Central memory CD8-positive, alpha-beta T cell (primary cell): Measurements from ENCODE around the gene KLHL21.
A peak's percentile ranks its signal among the peaks of the same experiment; 100 is the strongest.
"Not testable (repeated sequence)": the region's sequence is repeated elsewhere in the genome, so short reads cannot be mapped to it uniquely, and the experiment has no call there.

Experiments
- ATAC-seq: fragments of 150-1000 bp; cut with Tn5 transposase; replicated peaks from 2 replicates; pipeline ENCODE4 v1.10.0; 2022; ENCODE audit warnings: mild to moderate bottlenecking, moderate FRiP score, moderate number of reproducible peaks; ENCODE audit not compliant: poor library complexity, severe bottlenecking; ENCODE audit errors: extremely low read depth
- DNase-seq, 2 donors: peaks; one replicate each; pipeline ENCODE4 v3.0.0; 2021; ENCODE audit warnings: low spot score in 2 of 2
- H3K27ac Mint-ChIP-seq: one replicate; pipeline ENCODE4 v1.8.0; 2022; ENCODE audit warnings: low read depth, mild to moderate bottlenecking, moderate library complexity, mixed read lengths
- H3K27me3 Mint-ChIP-seq: one replicate; pipeline ENCODE4 v1.8.0; 2022; ENCODE audit warnings: mixed read lengths
- H3K36me3 Mint-ChIP-seq: one replicate; pipeline ENCODE4 v1.8.0; 2022; ENCODE audit warnings: mild to moderate bottlenecking, moderate library complexity, mixed read lengths; ENCODE audit not compliant: insufficient read depth
- H3K4me1 Mint-ChIP-seq: one replicate; pipeline ENCODE4 v1.8.0; 2022; ENCODE audit warnings: mixed read lengths
- H3K4me3 Mint-ChIP-seq: one replicate; pipeline ENCODE4 v1.8.0; 2022; ENCODE audit warnings: mild to moderate bottlenecking, moderate library complexity, mixed read lengths
- H3K9me3 Mint-ChIP-seq: one replicate; pipeline ENCODE4 v1.8.0; 2022; ENCODE audit warnings: mixed read lengths

KLHL21 gene

DNA sequence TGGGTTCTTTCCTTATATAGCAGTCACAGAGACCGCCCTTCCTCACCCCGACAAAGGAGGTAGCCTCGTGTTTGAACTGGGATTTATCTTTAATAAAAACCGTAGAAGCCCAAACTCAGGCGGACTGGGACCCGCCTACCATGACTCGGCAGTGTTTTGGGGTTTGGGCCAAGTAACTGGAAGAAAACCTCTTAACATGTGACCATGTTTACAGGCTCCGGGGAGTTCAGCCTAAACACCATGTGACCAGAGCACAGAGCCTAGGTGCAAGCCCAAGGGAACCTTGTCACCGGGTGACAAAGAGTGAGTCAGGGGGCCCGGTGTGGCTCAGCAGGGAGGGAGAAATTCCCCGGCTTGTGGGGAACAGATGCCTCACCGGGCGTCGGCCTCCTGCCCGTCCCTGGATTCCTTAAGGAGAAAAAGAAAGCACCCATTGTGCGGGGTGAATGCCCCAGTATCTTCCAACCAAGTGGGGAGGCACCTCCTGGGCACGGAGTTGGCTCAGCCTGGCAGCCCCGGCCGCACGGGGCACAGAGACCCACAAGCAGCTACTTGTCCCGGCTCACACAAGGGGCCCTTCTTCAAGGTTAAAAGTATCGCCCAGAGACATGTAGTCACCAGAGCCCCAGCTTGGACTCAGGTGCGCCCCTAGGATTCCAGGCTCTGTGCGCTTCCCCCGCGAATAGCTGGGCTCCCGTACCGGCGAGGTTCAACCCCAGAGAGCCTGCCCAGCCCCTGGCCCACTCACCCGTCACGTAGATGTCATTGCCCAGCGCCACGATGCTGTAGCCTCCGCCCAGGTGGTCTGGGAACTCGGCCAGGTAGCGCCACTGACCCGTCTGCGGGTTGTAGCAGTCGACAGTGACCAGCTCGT, 1.4 kb downstream of the KLHL21 start:
- H3K4me1 Mint-ChIP-seq: peaks cover 24% of the 10 kb centered on the region
- H3K4me3 Mint-ChIP-seq: peak overlapping the region; percentile 97
- ATAC-seq: peak; percentile 45
- peak overlapping the region; percentile 93 for H3K27ac Mint-ChIP-seq
- H3K9me3 Mint-ChIP-seq: no peaks in the 10 kb centered on the region
- DNase-seq: peak in 1 of 2 donors; percentile 58
- H3K27me3 Mint-ChIP-seq: no peaks in the 10 kb centered on the region
- H3K36me3 Mint-ChIP-seq: peaks cover 39% of the 10 kb centered on the region

DNA sequence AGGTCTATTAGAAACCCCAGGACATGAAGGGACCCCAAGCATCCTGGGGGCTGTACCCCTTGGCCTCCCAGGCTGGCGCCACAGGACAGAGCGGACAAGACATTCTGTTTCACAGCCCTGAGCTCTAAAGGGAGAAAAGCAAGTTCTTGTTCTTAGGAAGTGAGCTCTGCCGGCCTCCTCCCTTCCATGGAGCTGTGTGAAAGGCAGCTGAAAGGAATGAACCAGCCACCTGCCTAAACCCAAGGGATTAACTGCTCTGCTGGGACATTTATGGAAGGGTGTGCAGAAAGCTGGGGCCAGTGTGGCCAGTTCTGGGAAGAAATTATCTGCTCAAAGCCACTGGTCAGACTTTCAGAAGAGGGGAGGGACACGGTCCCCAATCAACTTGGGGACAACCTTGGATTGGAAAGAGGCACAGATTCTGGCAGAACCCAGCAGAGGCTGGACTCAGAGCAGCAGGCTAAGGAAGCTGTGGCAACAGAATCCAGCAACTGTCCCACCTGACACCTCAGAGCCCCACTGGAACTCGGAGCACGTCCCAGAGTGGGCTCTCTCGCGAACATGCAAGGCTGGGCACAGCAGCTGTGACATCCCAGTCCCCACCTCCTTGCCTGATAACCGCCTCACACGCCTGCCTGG, 2.1 kb downstream of the KLHL21 start:
- ATAC-seq (no peak), DNase-seq (no peak)
- Mint-ChIP-seq H3K9me3 (no peaks in the 10 kb centered on the region), H3K4me1 (peaks cover 30% of the 10 kb centered on the region), H3K27ac (peak overlapping the region; percentile 93), H3K36me3 (peaks cover 46% of the 10 kb centered on the region), H3K4me3 (peak overlapping the region; percentile 97), H3K27me3 (no peaks in the 10 kb centered on the region)

DNA sequence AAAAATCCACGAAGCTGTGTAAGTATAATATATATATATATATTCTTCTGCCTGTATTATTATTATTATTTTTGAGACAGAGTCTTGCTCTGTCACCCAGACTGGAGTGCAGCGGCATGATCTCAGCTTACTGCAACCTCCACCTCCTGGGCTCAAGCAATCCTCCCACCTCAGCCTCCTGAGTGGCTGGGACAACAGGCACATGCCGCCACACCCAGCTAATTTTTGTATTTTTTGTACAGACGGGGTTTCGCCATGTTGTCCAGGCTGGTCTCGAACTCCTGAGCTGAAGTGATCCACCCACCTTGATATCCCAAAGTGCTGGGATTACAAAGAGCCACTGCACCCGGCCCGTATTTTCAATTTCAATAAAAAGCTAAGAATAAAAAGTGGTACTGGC, 2.7 kb downstream of the KLHL21 start:
- Mint-ChIP-seq H3K4me1 (peaks cover 36% of the 10 kb centered on the region), H3K27ac (peak overlapping the region; percentile 93), H3K4me3 (peak overlapping the region; percentile 97), H3K36me3 (peaks cover 49% of the 10 kb centered on the region)
- H3K9me3 Mint-ChIP-seq, ATAC-seq, H3K27me3 Mint-ChIP-seq, DNase-seq: not testable (repeated sequence)

DNA sequence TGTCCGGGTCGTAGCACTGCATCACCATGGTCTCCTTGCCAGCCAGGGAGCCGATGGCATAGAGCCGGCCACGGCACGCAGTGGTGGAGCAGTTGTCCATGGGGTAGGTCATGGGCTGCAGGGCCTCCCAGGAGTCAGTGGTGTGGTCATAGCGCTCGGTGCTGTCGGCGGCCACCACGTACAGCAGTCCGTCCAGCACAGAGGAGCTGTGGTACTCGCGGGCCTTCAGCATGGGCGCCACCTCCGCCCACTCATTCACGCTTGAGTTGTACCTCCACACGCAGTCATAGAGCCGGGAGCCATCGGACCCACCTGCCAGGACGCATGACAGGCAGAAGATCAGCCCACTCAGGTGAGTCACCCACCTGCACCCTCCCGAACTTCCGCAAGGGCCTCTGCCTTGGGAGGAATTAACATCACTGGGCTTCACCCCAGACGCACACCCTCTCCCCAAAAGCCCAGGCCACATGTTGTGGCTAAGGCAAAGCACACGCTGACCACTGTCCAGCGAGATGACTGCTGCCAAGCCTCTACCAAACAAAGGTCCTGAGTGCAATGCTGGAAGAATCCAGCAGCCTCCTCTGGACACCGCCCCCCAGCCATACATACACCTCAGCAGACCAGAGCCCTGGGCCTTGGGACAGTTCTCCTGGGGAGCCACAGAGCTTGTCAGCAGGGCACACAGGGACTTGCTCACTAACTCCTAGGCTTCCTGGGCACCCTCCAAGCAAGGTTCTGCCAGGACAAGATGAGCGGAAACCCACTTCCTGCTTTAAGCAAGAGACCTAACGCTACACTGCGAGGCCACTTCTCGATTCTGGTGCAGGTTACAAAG, 3.3 kb downstream of the KLHL21 start:
- no peak for DNase-seq
- H3K27ac Mint-ChIP-seq: peak overlapping the region; percentile 93
- ATAC-seq: peak; percentile 14
- H3K4me3 Mint-ChIP-seq: peak overlapping the region; percentile 97
- peaks cover 50% of the 10 kb centered on the region for H3K36me3 Mint-ChIP-seq
- no peaks in the 10 kb centered on the region for H3K27me3 Mint-ChIP-seq
- H3K9me3 Mint-ChIP-seq: no peaks in the 10 kb centered on the region
- H3K4me1 Mint-ChIP-seq: peaks cover 37% of the 10 kb centered on the region

DNA sequence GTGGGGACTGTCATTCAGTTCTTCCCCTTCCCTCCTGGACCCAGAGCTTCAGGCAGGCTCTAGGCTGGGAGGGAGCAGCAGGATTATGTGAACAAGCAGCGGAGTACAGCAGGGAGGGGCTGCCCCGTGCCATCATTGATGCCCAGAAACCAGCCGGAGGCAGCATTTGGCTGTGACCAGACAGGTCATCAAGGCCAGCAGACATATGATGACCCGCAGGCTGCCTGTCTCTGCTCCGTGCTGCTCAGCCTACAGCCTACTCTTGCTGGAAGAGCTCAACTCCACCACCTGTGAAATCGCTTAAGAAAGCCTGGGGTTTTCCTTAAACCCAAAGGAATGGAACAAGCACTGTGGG, 4.9 kb downstream of the KLHL21 start:
- Mint-ChIP-seq H3K4me3 (no peak overlapping the region), H3K9me3 (no peaks in the 10 kb centered on the region), H3K27me3 (no peaks in the 10 kb centered on the region), H3K4me1 (peaks cover 37% of the 10 kb centered on the region), H3K27ac (no peak overlapping the region), H3K36me3 (peaks cover 52% of the 10 kb centered on the region)
- DNase-seq (no peak), ATAC-seq (no peak)

DNA sequence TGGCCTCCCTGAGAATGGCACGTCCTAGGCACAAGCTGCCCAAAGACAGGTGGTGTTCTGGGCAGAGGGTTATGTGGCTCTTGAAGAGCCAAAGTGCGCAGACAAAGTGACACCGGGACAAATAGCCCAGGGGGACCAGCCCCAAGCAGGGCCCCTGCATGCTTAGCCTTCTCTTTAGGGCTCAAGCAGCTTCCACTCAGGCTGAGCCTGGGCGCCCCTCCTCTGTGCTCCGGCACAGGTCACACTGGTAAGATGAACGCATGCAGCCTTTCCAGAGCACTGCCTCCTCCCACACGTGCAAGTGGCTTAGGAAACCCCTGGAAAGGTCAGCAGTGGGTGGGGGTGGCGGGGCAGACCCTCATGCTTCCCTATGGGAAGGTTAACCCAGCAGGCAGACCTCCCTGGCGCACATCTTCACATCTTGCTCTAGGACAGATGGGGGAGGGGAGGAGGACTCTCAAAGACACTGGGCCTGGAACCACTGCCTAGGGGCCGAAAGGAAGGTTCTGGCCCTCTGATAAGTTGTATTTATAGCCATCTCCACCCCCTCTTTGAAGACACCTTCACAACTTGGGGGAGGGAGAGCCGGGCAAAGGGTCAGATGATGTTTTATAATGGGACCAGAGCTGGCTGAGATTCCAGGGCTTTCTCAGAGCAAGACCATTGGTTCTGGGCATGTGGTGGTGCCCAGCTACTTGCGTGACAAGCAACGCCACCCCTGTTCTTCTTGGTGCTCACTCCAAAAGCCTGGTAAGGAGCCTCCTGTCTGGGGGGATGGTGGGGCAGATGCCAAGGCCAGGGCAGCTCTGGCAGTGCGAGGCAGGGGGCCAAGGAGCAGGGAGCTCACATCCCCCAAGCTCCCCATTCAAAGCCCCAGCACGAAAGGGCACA, 5.5 kb downstream of the KLHL21 start:
- H3K4me1 Mint-ChIP-seq: peaks cover 37% of the 10 kb centered on the region
- ATAC-seq (no peak), DNase-seq (no peak)
- H3K36me3 Mint-ChIP-seq: peaks cover 54% of the 10 kb centered on the region
- no peaks in the 10 kb centered on the region for H3K9me3 Mint-ChIP-seq
- no peak overlapping the region for H3K4me3 Mint-ChIP-seq
- H3K27ac Mint-ChIP-seq: no peak overlapping the region
- no peaks in the 10 kb centered on the region for H3K27me3 Mint-ChIP-seq

DNA sequence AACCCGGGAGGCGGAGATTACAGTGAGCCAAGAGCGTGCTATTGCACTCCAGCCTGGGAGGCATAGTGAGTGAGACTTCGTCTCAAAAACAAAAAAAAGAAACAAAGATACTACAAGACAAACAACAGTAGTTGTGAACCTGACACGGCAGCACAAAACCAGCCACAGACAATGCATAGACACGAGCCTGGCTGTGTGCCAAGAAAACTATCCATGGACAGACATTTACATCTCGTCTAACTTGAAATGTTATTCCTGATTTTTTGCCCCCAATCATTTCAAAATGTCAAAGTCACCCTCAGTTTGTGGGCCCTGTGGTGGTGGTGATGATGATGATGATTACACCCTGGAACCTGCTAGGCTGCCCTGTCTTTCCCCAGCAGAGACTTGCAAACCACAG, 6.3 kb downstream of the KLHL21 start:
- Mint-ChIP-seq H3K4me3 (no peak overlapping the region), H3K9me3 (no peaks in the 10 kb centered on the region), H3K4me1 (peaks cover 37% of the 10 kb centered on the region), H3K27ac (no peak overlapping the region), H3K36me3 (peaks cover 51% of the 10 kb centered on the region), H3K27me3 (no peaks in the 10 kb centered on the region)
- DNase-seq (no peak), ATAC-seq (no peak)

DNA sequence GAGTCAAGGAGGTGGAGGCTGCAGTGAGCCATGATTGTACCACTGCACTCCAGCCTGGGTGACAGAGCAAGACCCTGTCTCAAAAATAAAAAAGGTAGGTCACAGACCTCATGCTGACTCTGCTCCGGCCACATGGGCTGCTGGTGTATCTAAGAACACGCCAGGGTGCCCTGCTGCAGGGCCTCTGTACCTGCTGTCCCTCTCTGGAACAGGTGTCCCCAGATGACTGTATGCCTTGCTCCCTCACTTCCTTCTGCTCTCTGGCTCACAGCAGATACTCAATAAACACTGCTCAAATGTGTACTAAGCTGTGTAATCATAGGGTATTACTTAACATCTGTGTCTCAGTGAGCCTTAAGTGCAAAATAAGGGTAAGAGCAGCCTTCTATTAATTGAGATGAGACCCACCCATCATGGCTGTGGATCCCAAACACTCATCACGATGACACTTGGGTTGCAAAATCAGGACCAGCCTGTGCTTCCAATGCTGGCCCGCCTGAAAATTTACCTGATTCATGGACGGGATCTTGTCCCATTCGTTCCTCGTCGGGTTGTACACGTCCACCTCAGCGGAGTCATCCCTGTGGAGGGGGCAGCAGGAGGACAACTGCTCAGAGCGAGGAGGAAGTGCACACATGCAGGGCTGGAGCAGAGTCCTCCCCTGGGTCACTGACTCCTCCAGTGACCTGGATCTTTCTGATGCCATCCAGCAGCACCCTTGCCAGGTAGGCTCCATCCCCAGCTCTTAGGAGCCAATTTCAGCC, 7.5 kb downstream of the KLHL21 start:
- ATAC-seq (no peak), DNase-seq (no peak)
- Mint-ChIP-seq H3K4me3 (no peak overlapping the region), H3K27me3 (no peaks in the 10 kb centered on the region), H3K9me3 (no peaks in the 10 kb centered on the region), H3K36me3 (peaks cover 43% of the 10 kb centered on the region), H3K27ac (no peak overlapping the region), H3K4me1 (peaks cover 25% of the 10 kb centered on the region)

DNA sequence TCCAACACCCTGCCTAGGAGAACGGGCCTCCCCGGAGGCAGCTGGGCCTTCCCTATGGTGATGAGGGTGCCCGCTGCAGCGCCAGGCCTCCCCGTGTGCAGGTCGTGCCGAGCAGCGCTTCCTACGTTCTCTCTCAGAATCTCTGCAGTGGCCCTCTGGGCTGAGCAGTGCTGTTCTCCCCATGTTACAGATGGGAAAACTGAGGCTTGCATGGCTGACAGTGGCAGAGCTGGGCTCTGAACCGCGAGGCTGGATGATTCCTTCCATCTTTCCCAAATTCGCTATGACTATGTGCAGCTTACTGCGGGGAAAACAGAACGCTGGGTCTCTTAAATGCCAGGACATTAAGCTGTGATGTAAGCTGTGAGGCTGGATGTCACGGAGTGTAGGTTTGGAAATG, 8.9 kb downstream of the KLHL21 start:
- Mint-ChIP-seq H3K4me3 (no peak overlapping the region), H3K27me3 (no peaks in the 10 kb centered on the region), H3K27ac (no peak overlapping the region), H3K36me3 (peaks cover 40% of the 10 kb centered on the region), H3K9me3 (no peaks in the 10 kb centered on the region), H3K4me1 (peaks cover 13% of the 10 kb centered on the region)
- no peak for ATAC-seq
- no peak for DNase-seq

DNA sequence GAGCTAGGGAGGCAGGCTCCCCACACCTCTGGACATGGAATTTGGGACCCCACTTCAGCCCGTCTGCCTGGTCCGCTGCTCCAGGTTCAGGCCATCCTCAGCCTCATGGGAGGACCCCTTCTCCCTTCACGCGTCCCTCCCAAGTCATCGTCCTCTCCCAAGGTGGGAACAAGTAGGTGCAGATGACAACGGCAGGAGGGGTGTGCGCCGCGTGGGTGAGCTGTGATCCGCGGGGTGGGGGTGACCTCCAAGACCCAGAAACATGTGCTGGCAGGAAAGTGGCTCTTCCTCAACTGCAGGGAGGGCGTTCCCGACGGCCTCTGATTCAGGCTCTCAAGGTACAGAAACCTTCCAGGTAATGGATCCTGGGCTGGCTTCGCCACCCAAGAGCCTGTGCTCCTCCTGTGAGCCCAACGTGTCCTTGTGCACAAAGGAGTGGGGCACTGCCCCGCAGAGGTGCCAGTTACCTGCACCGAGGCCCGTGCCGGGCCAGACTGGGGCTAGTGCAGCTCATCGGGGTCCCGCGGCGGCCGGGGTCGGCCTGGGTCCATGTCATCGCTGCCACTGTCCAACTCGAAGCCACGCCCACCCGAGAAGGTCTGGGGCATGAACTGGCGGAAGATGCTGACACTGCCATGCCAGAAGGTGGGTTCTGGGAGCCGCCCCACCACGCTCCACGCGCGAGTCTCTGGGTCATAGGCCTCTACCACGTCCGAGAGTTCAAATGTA, 9.6 kb downstream of the KLHL21 start:
- peaks cover 38% of the 10 kb centered on the region for H3K36me3 Mint-ChIP-seq
- DNase-seq (no peak), ATAC-seq (no peak)
- H3K9me3 Mint-ChIP-seq: no peaks in the 10 kb centered on the region
- H3K27ac Mint-ChIP-seq: no peak overlapping the region
- peaks cover 13% of the 10 kb centered on the region for H3K4me1 Mint-ChIP-seq
- no peaks in the 10 kb centered on the region for H3K27me3 Mint-ChIP-seq
- no peak overlapping the region for H3K4me3 Mint-ChIP-seq

DNA sequence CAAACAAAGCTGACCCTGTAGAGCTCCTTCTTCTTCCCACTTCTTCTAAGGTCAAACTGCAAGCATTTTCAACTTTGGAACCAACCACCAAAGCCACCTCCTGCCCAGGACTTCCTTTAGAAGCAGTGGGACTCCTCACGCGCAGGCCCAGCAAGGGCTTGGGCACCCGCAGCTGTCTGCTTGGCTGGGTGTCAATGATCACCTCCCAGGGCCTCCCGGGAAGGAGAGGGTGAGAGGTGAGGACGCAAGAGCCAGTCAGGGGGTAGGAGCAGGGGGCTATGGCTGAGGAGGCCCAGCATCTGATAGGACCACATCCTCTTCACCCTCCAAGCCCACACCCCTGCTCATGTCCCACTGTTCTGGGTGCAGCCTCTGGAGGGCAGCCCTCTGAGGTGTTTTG, 10.2 kb downstream of the KLHL21 start:
- Mint-ChIP-seq H3K4me1 (peaks cover 13% of the 10 kb centered on the region), H3K9me3 (no peaks in the 10 kb centered on the region), H3K36me3 (peaks cover 38% of the 10 kb centered on the region), H3K4me3 (no peak overlapping the region), H3K27ac (no peak overlapping the region), H3K27me3 (no peaks in the 10 kb centered on the region)
- DNase-seq: no peak
- no peak for ATAC-seq
